ENCODE measurements around the gene LDLRAD3.

Gene LDLRAD3

DNA sequence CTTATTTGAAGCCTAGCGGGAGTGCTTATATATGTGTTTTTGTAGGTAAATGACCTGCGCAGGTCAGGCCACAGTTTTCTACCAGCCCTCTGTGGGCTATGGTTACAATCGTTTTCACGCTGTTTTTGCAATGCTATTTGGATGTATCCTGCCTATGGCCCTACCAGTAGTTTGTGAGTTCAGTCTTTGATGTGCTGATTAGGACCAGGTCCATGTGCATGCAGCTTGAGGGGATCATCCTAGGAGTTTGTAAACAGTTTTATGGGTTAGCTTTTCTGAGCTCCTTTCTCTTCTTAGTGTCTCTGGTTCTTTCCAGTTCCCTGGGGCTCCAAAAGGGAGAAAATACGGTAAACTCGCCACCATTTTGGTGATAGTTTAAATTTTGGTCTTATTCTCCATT lies 142.5 kb downstream of the LDLRAD3 start:
- no peak for DNase-seq

DNA sequence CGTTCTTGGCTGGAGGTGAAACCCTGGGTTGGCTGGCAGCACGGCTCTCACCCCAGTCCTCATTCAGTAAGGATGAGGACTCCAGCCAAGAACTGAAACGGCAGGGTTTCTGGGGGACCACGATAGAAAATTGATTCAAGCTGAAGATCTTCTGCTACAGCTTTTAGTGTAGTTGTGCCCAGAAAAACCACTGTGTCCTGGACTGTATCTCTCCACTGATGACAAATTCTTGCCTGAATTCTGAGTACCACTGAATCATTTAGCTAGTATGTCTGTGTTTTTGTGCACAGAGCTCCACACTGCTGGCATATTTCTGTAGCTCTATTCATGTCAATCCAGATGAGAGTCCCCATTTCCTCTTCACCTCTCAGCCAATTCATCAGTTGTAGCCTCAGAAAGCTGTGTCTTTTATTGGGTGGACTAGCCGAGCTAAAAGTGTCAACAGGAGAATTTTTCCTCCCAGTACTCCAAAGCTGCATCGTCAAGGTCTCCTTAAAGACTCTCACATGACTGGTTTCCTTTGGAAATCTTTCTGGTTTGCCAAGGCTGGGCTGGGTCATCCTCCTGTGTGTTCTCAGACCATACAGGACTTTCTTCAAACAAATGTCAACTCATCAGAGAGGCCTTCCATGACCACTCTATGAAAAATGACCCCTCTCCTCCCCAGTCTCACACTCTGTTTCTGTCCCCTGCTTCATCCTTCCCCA lies 144.6 kb downstream of the LDLRAD3 start:
- no peak for DNase-seq

DNA sequence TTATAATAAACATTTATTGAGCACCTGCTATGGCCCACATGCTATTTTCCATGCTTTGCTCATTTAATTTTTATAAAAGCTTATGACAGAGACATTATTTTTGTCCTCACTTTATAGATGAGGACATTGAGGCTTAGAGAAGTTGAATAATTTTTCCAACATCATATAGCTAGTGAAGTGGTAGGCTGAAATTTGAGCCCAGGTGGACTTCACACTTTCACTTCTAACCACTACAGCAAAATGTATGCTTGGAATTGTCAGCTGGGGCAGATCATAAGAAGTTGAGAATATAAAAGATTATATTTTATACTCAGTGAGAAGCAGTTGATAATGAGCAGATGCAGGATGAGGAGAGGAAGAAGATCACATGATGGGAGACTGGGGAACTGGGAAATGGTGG lies 146.1 kb downstream of the LDLRAD3 start:
- DNase-seq, result no peak

DNA sequence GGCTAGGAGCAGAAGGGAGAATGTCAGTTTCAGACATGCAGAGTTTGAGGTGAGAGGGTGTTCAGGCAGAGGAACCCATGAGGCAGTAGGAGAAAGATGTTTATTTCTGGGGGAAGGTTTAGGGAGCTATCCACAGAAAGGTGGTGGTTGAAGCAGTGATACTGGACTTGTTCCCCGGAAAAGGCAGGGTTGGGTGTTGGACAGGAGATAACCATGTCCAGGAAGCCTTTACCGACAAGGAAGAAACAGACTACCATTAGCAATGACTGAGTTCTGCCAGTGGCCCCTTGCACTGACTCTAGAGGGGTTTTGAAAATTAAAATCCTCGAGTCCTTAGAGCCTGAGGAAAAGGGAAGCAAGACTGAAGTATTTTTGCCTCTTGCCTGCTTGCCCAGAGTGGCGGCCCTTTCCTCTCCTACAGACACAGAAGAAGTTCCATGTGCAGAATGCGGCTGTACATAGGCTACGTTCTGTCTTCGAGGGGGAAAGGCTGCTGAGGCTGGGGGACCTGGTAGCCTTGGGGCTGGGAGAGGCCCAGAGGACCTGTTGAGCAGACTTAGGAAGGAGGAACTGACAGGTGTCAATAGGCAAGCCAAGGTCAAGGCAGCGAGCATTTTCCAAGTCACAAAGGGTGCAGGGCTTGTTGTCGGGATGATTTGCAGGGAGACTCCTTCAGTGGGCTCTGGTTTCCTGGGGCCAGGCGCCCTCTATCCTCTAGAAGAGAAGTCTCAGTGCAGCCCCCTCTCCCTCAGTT lies 146.7 kb downstream of the LDLRAD3 start:
- no peak for DNase-seq

DNA sequence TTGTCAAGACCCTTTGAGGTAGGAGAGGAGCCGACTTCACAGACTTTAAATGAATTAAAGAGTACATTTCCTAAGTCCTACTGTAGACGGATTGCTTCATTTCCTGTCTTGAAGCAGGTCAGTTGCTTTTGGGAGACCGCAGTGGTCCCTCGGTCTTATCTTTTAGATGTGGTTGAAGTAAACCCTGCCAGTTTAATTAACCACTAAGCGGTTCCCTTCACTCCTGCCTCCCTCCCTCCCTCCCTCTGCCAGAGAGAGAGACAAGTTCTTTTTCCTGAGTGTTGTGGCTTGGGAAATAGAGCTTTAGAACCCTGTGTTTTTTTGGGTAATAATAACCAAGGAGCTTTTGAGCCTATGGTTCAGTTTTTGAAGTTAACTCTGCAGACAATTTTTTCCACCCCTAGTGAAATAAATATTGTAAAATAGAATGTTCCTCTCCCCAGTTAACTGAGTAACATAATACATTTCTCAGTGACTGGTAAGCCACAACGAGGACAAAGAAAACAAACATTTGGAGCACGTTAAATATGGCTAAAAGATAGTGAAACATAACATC lies 147.5 kb downstream of the LDLRAD3 start:
- no peak for DNase-seq

DNA sequence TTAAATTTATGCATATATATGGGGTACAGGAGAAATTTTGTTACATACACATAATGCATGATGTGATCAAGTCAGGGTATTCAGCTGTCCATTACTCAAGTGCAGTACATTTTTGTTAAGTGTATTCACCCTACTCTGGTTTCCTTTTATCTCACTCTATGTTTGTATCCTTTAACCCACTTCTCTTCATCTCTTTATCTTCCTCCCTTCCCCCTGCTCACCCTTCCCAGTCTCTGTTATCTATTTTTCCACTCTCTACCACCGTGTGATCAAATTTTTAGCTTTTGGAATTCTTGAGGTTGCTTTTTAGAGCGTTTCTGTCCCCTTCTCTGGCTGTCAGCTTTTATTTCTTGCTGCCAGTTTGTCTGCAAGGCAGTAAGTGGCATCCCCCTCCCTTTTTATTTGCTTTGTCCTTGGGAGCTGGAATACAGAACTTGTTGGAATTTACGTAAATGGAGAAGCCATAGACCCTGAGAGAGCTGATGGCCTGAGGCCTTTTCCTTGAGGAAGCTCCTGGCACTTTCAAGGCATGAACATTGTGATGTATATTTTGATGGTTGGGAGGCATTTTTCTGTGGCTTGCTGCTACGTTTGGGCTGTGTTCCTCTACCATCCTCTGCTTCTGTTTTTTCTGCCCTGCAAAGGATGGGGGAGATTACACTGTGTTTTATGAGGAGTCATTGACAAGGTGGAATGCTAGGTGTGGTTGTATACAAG lies 148.6 kb downstream of the LDLRAD3 start:
- no peak for DNase-seq

DNA sequence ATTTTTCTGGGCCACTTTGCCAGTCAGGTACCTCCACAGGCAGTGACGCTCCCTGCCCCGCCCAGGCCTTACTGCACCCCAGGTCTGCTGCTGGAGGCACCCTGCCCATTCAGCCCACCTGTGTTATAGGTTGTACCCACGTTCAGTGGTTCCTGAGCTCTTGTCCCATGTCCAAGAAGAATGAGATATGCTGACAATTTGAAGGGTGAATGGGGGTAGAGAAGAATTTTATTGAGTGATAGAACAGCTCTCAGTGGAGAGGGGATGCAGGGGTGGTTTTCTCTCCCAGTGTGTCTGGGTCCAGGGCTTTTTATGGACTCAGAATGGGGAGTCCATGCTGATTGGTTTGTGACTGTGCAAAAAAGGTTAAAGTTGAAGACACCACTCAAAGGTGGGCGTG lies 149.7 kb downstream of the LDLRAD3 start:
- DNase-seq, result no peak

DNA sequence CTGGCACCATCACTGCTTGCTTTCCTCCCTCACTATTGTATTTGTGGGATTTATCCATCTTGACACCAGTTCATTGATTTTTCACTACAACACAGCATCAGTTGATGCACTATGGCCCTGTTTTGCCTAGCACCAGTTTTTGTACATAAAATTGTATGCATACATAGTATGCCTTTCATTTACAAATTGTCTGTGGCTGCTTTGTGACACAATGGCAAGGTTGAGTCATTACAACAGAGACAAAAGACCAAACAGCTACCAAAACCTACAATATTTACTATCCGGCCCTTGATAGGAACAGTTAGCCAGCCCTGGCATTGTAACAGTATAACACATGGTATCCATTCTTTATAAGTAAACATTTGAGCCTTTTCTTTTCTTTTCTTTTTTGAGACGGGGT lies 150.3 kb downstream of the LDLRAD3 start:
- DNase-seq, result no peak

DNA sequence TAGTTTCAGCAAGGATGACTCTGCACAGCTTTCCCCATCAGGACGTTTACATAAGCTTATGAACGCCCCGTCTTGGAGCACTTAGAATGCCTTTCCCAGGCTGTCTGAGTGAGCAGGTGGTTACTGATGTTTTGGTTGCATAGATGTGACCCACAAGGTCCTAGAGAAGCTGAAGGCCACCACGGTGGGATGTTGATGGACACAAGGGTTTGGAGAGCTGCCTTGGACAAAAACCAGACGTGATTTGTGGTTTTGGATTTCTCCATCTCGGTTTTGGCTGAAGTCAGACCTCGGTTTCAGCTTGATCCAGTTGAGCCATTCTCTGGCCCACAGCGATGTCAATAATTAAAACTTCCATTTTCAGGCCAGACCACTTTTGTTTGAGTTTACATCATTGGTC lies 151.9 kb downstream of the LDLRAD3 start:
- DNase-seq, result no peak

DNA sequence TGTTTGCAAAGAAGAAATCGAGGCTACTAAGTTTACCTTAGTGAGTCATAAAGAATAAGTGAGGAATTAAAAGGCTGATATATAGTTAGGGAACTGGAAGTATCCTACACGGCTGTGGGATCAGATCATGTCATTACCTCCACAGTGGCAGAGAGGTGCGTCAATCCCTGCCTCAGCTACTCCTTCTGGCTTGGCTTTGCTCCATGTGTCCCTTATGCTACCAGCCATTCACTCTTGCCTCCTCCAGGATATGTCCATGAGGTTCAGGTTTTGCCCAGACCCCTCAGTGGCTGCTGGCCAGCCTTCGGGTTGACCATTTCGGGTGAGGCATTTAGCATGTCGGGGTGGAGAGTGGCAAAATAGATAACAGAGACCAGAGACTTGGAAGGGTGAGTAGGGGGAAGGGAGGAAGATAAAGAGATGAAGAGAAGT lies 153.4 kb downstream of the LDLRAD3 start:
- DNase-seq, result no peak

DNA sequence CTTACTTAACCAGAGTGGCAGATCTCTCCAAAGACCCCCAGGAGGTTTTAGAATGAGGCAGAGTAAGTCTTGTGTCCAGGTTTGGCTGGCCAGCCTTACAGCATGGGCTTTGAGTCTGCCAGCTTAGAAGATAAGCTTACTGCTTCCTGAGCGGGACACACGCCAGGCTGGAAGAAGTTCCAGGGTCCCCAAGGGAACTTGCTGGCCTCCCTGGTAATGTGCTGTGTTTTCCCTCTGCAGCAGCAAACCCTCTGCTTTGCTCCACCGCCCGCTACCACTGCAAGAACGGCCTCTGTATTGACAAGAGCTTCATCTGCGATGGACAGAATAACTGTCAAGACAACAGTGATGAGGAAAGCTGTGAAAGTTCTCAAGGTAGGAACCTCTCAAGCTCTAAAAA lies 154.2 kb downstream of the LDLRAD3 start:
- no peak for DNase-seq

DNA sequence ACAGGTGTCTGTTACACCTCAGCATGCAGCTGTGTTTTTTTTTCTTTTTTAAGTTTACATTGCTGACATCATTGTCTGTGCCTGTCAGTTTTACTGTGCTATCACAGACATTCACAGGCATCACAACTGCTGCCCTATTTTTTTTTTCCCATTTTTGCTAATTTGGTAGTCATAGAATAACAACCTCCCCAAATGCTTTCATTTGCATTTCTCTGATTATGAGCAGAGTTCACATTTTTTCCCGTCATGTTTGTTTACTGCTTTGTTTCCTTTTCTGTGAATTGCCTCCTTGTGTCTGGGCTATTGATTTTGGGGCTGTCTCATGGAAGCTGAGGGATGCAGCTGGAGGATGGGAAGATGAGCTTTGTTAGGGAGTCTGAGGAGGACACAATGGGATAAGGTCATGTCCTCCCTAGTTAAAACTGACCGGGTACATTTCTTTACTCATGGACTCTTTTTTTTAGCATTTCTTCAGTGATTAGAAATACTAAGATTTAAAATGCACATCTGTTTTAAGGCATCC lies 155.1 kb downstream of the LDLRAD3 start:
- DNase-seq, result no peak

DNA sequence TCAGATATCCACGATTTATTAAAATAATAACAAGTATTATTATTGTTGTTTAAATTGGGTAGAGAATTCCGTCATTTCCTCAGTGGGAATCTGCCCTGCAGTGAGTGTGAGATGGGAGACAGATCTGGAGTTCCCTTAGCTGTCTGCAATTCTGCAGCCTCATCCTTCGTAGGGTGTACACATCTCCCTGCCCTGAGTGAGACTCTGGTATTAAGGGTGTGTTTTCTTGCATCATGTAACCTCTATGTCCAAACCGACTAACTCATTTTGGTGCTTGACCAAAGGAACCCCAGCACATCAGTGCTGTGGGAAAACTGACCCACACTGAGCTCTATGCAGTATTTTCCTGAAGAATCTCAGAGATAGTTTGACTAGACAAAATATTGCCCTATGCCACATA lies 157.6 kb downstream of the LDLRAD3 start:
- no peak for DNase-seq

DNA sequence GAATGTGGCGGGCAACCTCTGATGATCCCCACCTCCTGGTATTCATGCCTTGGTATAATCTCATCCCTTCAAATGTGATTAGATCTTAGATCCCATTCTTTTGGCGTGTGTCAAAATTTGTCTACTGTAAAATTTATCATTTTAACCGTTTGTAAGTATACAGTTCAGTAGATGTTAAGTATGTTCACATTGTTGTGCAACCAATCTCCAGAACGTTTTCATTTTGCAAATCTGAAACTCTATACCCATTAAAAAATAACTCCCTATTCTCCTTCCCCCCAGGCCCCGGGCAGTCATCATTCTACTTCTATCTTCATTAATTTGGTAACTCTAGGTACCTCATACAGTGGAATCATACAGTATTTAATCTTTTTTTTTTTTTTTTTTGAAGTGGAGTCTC lies 159.0 kb downstream of the LDLRAD3 start:
- DNase-seq, result no peak

DNA sequence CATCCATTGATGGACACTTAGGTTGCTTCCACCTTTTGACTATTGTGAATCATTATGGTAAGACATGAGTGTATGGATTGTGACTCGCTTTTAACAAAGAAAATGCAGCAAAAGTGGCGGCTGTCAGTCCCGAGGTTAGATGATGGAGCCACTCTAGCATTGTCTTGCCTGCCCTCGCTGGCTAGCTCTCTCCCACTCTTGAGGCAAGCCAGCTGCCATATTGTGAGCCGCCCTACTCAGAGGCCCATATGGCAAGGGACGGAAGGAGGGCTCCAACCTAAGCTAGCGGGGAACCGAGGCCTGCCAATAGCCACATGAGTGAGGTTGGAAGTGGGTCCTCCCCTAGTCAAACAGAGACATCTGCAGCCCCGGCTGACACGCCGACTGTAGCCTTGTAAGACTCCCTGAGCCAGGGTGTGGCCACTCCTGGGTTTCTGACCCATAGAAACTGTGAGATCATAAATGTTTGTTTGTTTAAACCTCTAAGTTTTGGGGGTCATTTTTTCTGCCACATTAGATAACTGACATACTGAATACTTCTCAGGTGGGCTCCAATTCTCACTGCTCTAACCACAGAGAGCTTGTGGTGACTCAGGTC lies 160.2 kb downstream of the LDLRAD3 start:
- DNase-seq, result no peak

DNA sequence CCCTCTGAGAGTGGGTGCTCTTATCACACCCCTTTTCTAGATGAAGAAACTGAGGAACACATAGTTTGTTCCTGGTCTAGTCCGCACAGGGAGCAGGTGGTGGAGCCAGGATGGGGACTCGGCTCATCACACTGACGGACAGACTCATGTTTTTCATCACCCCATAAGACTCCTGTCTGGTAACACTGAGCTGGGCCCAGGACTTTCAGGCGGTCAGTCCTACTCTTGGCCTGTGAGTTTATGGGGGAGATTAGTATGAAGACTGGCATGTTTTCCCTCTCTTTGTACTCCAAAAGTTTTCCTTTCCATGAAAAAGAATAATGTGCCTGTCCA lies 160.8 kb downstream of the LDLRAD3 start:
- no peak for DNase-seq

DNA sequence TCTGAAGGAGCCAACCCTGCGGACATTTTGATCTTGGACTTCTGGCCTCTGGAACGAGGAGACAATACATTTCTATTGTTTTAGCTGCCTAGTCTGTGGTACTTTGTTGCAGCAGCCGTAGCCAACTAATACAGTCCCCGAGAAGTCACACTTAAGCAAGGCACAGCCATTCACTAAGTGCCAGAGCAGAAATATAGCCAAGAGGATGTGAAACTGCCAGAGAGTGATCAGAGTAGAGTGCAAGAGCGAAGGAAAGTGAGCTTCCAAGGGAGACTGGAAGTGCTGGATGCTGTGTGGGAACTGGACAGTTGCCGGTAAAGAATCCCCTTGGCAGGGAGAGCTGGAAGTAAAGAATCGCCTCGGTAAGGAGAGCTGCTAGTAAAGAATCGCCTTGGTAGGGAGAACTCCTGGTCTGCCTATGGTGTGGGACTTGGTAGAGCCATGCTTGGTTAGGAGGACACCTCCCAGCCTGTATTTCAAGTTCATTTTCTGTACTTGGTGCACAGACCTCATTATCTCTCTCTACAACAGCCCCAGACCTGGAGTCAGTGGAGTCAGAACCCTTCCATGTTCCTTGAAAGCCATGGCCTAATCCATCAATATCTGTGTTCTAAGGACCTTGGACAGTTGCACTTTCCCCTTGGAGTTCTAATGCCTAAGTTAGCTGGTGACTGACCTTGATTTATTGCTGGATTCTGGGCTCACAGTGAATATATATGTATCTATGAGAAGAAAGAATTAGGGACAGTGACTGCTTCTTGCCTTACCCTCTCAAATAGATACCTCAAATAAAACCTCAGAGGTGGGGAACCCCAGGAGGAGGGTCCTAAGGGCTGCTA lies 162.1 kb downstream of the LDLRAD3 start:
- DNase-seq, result no peak

DNA sequence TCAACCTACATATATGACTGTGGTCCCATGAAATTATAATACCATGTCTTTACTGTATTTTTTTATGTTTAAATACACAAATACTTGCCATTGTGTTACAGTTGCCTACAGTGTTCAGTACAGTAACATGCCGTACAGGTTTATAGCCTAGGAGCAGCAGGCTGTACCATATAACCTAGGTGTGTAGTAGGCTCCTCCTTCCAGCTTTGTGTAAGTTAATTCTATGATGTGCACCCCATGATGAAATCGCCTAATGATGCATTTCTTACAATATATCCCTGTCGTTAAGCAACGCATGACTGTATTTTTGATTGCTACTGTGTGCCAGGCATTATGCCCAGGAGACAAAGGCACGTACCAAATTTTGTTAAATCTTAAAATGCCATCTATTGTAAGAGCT lies 163.7 kb downstream of the LDLRAD3 start:
- no peak for DNase-seq

DNA sequence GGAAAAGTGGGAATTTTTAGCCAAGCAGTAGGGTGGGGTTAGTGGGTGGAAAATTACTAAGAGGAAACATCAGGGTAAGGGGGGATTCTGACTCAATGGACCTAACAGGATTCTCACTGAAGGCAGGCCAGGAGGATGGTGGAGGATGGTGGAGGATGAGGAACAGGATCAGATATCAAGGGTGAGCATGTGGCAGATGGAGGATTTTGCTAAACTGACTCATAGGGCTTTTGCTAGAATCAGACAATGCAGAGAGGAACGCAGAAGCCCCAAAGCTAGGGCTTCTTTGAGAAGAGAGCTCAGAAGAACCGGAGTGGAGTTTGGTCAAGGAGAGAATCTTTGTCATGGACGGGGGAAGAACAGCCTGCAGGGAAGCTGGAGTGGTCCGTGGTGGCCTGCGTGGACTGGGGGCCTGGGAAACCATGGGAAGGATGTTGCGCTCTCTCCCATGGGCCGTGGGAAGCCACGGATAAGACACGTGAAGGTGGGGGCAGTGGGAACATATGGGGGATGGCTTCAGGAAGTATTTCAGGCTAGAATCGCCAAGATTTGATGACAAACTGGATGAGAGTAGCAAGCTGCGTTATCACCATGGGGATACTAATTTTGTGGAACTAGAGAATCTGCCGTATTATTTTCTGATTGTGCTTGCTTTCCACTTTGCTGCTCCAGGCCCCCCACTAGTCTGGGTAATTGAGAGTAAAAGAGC lies 165.2 kb downstream of the LDLRAD3 start:
- DNase-seq, result no peak

DNA sequence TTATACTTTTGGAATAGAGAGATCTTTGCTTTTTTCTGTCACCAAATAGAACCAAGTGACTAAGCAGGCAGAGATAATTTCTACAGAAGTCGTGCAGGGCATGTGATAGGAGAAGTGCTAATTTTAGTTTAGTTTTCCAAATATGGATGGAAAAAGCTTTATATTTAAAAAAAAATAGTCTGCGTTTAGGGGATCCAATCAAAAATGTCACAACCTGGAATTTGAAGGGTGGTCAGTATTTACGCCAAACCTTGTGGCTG lies 165.7 kb downstream of the LDLRAD3 start:
- DNase-seq, result no peak

DNA sequence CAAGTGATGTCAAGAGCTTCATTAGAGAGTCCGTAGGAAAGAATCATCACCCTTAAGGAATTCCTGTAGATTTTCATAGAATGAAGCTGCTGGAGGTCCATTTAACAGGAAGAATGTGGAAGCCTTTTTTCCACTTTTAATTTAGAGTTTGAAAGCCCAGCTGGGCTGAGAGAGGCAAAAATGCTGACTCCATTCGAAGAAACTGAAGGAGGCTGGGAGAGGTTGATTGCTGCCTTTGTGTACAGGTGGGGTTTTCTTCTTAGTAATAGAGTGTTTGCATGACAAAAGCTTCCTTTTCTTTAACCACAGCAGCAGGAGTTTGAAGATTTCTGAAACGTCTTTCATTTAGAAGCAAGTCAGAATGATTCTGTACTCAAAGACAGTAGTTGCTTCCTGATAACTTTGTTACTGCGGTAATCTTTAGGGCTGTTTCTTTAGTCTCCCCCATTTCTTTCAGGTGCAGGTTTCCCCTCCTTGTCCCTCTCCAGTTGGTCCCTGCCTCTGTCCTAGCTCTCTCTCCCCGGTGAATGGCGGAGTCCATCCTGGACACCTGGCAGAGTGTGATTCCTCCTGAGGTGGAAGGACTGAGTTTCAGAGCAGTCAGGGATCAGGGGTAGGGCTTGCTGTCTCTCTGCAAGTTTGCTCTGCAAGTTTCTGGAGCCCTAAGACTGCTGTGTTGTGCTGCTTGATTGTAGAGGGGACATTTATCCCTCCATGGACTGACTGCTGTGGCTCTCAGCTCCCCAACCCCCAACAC lies 166.2 kb downstream of the LDLRAD3 start:
- DNase-seq, result no peak
